PFSK-1 (cell line): ENCODE results near the gene TNPO1.

Source experiments
- FOXP2 ChIP-seq: optimal IDR thresholded peaks from 2 replicates; pipeline ENCODE3; 2011; ENCODE audit warnings: borderline replicate concordance, control low read depth, inconsistent platforms; ENCODE audit not compliant: insufficient read depth; ENCODE audit errors: extremely low read length, extremely low read depth
- POLR2AphosphoS5 ChIP-seq: IDR thresholded peaks from 2 replicates; pipeline ENCODE4 v1.6.1; 2012; ENCODE audit warnings: low read depth, mild to moderate bottlenecking, control low read depth, low read length, moderate library complexity
- SIN3A ChIP-seq: IDR thresholded peaks from 2 replicates; pipeline ENCODE4 v1.6.1; 2012; ENCODE audit warnings: mild to moderate bottlenecking, low read length, moderate library complexity, borderline replicate concordance; ENCODE audit not compliant: insufficient read depth
- TAF1 ChIP-seq: IDR thresholded peaks from 2 replicates; pipeline ENCODE4 v1.6.1; 2012; ENCODE audit warnings: low read length, control low read depth, borderline replicate concordance; ENCODE audit not compliant: insufficient read depth
- TF ChIP-seq, protein P1 (sequence below), 2 experiments: IDR thresholded peaks; 2 replicates each; pipeline versions ENCODE4 v1.6.1 to v1.8.0; 2011 to 2012; ENCODE audit warnings: low read depth in 2 of 2, low read length in 2 of 2, control low read depth in 1 of 2, inconsistent platforms in 1 of 2, mild to moderate bottlenecking in 1 of 2, moderate library complexity in 1 of 2; ENCODE audit not compliant: insufficient read depth in 1 of 2

Gene TNPO1

DNA sequence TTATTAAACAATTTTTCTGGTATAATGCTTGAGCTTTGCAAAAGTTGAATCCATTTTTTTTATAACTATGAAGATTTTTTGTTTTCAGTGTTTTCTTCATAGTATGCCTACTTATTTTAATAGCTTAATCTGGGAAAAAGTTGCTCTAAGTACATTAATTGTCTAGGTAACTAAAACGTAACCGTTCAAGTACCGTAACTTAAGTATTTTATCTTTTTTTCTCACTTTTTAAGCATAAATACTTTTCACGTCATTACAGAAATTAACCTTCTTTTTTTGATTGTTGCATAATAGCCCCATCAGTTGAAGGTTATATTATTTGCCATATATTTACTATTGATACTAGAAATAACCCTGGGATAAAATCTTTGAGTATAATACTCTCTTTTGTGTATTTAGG, 15.2 kb downstream of the TNPO1 start:
- no peak for TF ChIP-seq POLR2AphosphoS5
- TF ChIP-seq, protein P1, sequence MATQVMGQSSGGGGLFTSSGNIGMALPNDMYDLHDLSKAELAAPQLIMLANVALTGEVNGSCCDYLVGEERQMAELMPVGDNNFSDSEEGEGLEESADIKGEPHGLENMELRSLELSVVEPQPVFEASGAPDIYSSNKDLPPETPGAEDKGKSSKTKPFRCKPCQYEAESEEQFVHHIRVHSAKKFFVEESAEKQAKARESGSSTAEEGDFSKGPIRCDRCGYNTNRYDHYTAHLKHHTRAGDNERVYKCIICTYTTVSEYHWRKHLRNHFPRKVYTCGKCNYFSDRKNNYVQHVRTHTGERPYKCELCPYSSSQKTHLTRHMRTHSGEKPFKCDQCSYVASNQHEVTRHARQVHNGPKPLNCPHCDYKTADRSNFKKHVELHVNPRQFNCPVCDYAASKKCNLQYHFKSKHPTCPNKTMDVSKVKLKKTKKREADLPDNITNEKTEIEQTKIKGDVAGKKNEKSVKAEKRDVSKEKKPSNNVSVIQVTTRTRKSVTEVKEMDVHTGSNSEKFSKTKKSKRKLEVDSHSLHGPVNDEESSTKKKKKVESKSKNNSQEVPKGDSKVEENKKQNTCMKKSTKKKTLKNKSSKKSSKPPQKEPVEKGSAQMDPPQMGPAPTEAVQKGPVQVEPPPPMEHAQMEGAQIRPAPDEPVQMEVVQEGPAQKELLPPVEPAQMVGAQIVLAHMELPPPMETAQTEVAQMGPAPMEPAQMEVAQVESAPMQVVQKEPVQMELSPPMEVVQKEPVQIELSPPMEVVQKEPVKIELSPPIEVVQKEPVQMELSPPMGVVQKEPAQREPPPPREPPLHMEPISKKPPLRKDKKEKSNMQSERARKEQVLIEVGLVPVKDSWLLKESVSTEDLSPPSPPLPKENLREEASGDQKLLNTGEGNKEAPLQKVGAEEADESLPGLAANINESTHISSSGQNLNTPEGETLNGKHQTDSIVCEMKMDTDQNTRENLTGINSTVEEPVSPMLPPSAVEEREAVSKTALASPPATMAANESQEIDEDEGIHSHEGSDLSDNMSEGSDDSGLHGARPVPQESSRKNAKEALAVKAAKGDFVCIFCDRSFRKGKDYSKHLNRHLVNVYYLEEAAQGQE (IDR thresholded peaks at IDR 0.05; ENCODE audit: insufficient read depth in 1 of 2, low read depth in 2 of 2, low read length in 2 of 2), result no peak
- no peak for TF ChIP-seq FOXP2

DNA sequence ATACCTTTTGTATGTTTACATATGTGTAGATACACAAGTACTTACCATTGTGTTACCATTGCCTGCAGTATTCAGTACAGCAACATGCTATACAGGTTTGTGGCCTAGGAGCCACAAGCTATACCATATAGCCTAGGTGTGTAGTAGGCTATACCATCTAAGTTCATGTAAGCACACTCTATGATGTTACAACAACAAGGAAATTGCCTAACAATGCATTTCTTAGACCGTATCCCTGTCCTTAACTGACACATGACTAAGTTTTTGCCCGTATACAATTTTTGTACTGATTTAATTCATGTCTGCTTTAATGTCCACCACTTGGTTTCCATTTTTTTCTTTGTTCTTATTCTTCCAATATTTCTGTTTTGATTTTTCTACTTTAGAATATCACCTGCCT, 18.5 kb downstream of the TNPO1 start:
- TF ChIP-seq FOXP2 (no peak), TAF1 (no peak), POLR2AphosphoS5 (no peak), SIN3A (no peak)
- TF ChIP-seq, protein P1 (IDR thresholded peaks at IDR 0.05; ENCODE audit: insufficient read depth in 1 of 2, low read depth in 2 of 2, low read length in 2 of 2), result no peak

DNA sequence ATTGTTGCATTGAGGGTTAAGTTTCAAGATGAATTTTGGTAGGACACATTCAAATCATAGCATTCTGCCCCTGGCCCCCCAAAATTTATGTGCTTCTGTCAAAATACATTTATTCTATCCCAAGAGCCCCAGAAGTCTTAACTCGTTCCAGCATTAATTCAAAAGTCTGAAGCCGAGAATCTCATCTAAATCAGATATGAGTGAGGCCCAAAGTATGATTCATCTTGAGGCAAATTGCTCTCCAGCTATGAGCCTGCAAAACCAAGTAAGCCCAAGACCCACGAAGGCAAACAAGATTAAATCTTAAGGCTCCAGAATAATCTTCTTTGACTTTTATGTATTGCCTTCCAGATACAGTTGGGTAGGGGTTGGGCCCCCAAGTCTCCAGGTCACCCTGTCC, 19.2 kb downstream of the TNPO1 start:
- TF ChIP-seq TAF1 (no peak), SIN3A (no peak), POLR2AphosphoS5 (no peak), FOXP2 (no peak)
- TF ChIP-seq, protein P1 (IDR thresholded peaks at IDR 0.05; ENCODE audit: insufficient read depth in 1 of 2, low read depth in 2 of 2, low read length in 2 of 2), result no peak

DNA sequence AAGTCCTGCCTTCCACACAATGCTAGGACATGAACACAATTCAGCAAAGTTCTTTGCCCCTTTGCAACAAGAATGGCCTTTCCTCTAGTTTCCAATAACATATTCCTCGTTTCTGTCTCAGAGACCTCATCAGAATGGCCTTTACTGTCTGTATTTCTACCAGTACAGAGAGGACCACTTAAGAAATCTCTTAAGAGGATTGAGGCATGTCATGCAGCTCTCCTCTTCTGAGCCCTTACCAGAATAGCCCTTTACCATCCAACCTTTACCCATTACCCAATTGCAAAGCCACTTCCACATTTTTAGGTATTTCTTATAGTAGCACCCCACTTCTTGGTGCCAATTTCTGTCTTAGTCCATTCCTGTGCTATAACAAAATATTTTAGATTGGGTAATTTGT, 20.3 kb downstream of the TNPO1 start:
- TF ChIP-seq FOXP2, result no peak
- TF ChIP-seq, protein P1 (IDR thresholded peaks at IDR 0.05; ENCODE audit: insufficient read depth in 1 of 2, low read depth in 2 of 2, low read length in 2 of 2), result no peak
- no peak for TF ChIP-seq POLR2AphosphoS5
- no peak for TF ChIP-seq TAF1
- no peak for TF ChIP-seq SIN3A

DNA sequence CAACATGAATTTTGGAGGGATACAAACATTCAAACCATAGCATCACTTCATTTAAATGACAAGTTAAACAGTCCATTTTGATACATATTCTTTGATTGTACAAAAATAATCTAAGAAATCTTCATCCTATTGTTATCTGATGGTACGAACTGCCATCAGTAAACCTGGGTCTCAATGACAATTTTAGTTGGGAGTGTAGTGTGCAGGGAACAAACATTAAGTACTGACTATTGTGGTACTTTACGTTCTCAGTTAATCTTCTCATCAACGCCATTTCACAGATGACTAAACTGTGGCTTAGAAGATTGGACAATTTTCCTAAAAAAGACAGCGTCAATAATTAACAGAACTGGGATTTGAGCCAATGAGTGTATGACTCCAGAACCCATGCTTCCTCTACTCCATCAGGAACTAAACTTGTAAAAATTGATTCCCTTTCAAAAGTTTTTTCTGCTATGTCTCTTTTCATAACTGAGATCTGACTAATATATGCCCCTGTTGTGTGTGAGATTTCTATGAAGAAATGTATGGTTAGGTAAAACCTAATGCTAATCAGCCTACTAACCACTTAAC, 21.1 kb downstream of the TNPO1 start:
- no peak for TF ChIP-seq FOXP2
- no peak for TF ChIP-seq SIN3A
- TF ChIP-seq, protein P1 (IDR thresholded peaks at IDR 0.05; ENCODE audit: insufficient read depth in 1 of 2, low read depth in 2 of 2, low read length in 2 of 2), result no peak
- no peak for TF ChIP-seq TAF1
- no peak for TF ChIP-seq POLR2AphosphoS5
